Body of pancreas (tissue), 4 donors: ENCODE results near the gene ARHGEF4. TPM values are rescaled to one million over a fixed set of nuclear protein-coding genes. Genes with fewer than 3 reads are reported as not detected.

Source experiments
- ATAC-seq: fragments of 150-250 bp; one replicate; pipeline ENCODE4 v1.9.1; 2016
- DNase-seq, 4 donors: peaks; one replicate each; pipeline ENCODE4 v3.0.0-alpha.2; 2019
- H3K27ac ChIP-seq, 4 donors: fragments of 200-600 bp; sonication (generic); 1 replicate in 3 of 4; 2 replicates in 1 of 4; pipeline versions ENCODE4 v1.5.1 to v1.6.1; 2016 to 2019; ENCODE audit warnings: mild to moderate bottlenecking in 1 of 4, mixed read lengths in 1 of 4, moderate library complexity in 1 of 4
- H3K27me3 ChIP-seq, 2 donors: fragments of 200-600 bp; sonication (generic); one replicate each; pipeline ENCODE4 v1.6.0; 2016; ENCODE audit warnings: mild to moderate bottlenecking in 1 of 2
- H3K36me3 ChIP-seq, 2 donors: fragments of 200-600 bp; sonication (generic); replicated peaks in 1 of 2; 2 replicates each; pipeline ENCODE4 v1.5.1; 2016; ENCODE audit warnings: low read depth in 2 of 2; ENCODE audit not compliant: insufficient read depth in 1 of 2
- H3K4me1 ChIP-seq: fragments of 200-600 bp; sonication (generic); one replicate; pipeline ENCODE4 v1.6.0; 2016
- H3K4me3 ChIP-seq, 2 donors: fragments of 200-600 bp; sonication (generic); 1 replicate in 1 of 2; 2 replicates in 1 of 2; pipeline ENCODE4 v1.5.1; 2016 to 2019
- H3K9me3 ChIP-seq, 3 donors: fragments of 200-600 bp; sonication (generic); 1 replicate in 2 of 3; 2 replicates in 1 of 3; pipeline ENCODE4 v1.5.1; 2016
- CTCF ChIP-seq, 7 experiments: fragments of 450-650 bp in 4 of 7; fragments of 200-600 bp in 3 of 7; sonication (generic) in 3 of 7; IDR thresholded peaks; one replicate each; pipeline ENCODE4 v1.5.1; 2016 to 2019; ENCODE audit warnings: antibody characterized with exemption in 7 of 7
- POLR2A ChIP-seq, 3 donors: fragments of 450-650 bp; IDR thresholded peaks; one replicate each; pipeline ENCODE4 v1.6.1; 2016; ENCODE audit warnings: antibody characterized with exemption in 3 of 3, mild to moderate bottlenecking in 2 of 3
- WGBS, 2 donors: methylation state at CpG; one replicate each; pipeline ENCODE4 v1.1.5; 2017; 5-methylcytosine and 5-hydroxymethylcytosine counted together
- intact Hi-C: fragments of 100-400 bp; cut with DNase I; formaldehyde crosslinking; loops from one replicate; pipeline ENCODE4 v1.15.1; 2023
- total RNA-seq, 2 donors: library from RNA; depleted of rRNA; stranded (reverse); fragments of >200 nt; gene quantifications; one replicate each; pipeline ENCODE4 v1.1.0, GENCODE V29; 2016

The ARHGEF4 gene
- total RNA-seq, 2 donors from 2014 or later: 28.8 to 39.9 TPM

GRCh38 chr2:131026919-131027318 lies 190.2 kb downstream of the ARHGEF4 start:
- intact Hi-C loops: no loop called here
- WGBS, 2 donors: 47 to 64% methylated on average over 5 of the region's 5 CpGs
- Histone ChIP-seq H3K36me3 (no peaks in the 10 kb centered on the region), H3K9me3 (no peaks in the 10 kb centered on the region), H3K27me3 (no peaks in the 10 kb centered on the region), H3K4me3 (no peak overlapping the region), H3K4me1 (no peaks in the 10 kb centered on the region), H3K27ac (no peak overlapping the region)
- ATAC-seq (no peak), DNase-seq (no peak)
- TF ChIP-seq CTCF (IDR thresholded peaks at IDR 0.05): no peak
- TF ChIP-seq POLR2A (IDR thresholded peaks at IDR 0.05): no peak

GRCh38 chr2:131027566-131028528 lies 191.1 kb downstream of the ARHGEF4 start:
- Histone ChIP-seq H3K27me3 (no peaks in the 10 kb centered on the region), H3K27ac (no peak overlapping the region), H3K4me3 (no peak overlapping the region), H3K4me1 (no peaks in the 10 kb centered on the region), H3K36me3 (no peaks in the 10 kb centered on the region), H3K9me3 (no peaks in the 10 kb centered on the region)
- intact Hi-C loops: no loop called here
- DNase-seq (no peak), ATAC-seq (no peak)
- TF ChIP-seq CTCF (IDR thresholded peaks at IDR 0.05): no peak
- TF ChIP-seq POLR2A (IDR thresholded peaks at IDR 0.05): no peak
- WGBS, 2 donors: 88 to 94% methylated on average over 8 to 12 of the region's 12 CpGs

GRCh38 chr2:131029812-131030211 lies 193.1 kb downstream of the ARHGEF4 start:
- DNase-seq (no peak), ATAC-seq (no peak)
- Histone ChIP-seq H3K27ac (no peak overlapping the region), H3K27me3 (no peaks in the 10 kb centered on the region), H3K4me3 (no peak overlapping the region), H3K9me3 (no peaks in the 10 kb centered on the region), H3K36me3 (no peaks in the 10 kb centered on the region), H3K4me1 (peaks cover 7% of the 10 kb centered on the region)
- no peak for TF ChIP-seq CTCF (IDR thresholded peaks at IDR 0.05)
- no peak for TF ChIP-seq POLR2A (IDR thresholded peaks at IDR 0.05)
- intact Hi-C loops: no loop called here
- WGBS, 2 donors: 64 to 67% methylated on average over 4 to 8 of the region's 8 CpGs

- H3K4me3 ChIP-seq: no peak overlapping the region
- no peaks in the 10 kb centered on the region for H3K27me3 ChIP-seq
- TF ChIP-seq POLR2A (IDR thresholded peaks at IDR 0.05) (no peak), CTCF (IDR thresholded peaks at IDR 0.05) (no peak)
- intact Hi-C loops: no loop called here
- no peaks in the 10 kb centered on the region for H3K36me3 ChIP-seq
- DNase-seq: no peak
- H3K4me1 ChIP-seq: peaks cover 12% of the 10 kb centered on the region
- no peak for ATAC-seq
- H3K9me3 ChIP-seq: no peaks in the 10 kb centered on the region
- 73 to 81% methylated on average over 11 to 13 of the region's 13 CpGs for WGBS, 2 donors
- no peak overlapping the region for H3K27ac ChIP-seq
These were observed 193.8 kb downstream of the ARHGEF4 start for GRCh38 chr2:131030478-131030971.
